Stimulated activated effector memory CD8-positive, alpha-beta T cell treated with anti-CD3 and anti-CD28 coated beads, Interleukin-12 subunit alpha, Interleukin-12 subunit beta, amount 100 ng/mL, for 72 hours (primary cell): ENCODE data around the gene JCAD.
"Not testable (repeated sequence)": the region's sequence is repeated elsewhere in the genome, so short reads cannot be mapped to it uniquely, and the experiment has no call there.

Experiments
- ATAC-seq: fragments of 150-1000 bp; cut with Tn5 transposase; 2 replicates; pipeline ENCODE4 v1.10.0; 2021
- DNase-seq, 2 donors: peaks; one replicate each; pipeline ENCODE4 v3.0.0; 2021 to 2022; ENCODE audit warnings: low spot score in 2 of 2
- H3K27ac Mint-ChIP-seq: one replicate; pipeline ENCODE4 v1.8.0; 2022; ENCODE audit warnings: mild to moderate bottlenecking, mixed read lengths
- H3K36me3 Mint-ChIP-seq: one replicate; pipeline ENCODE4 v1.8.0; 2022; ENCODE audit warnings: mild to moderate bottlenecking, mixed read lengths
- H3K4me1 Mint-ChIP-seq: one replicate; pipeline ENCODE4 v1.8.0; 2022; ENCODE audit warnings: mixed read lengths
- H3K4me3 Mint-ChIP-seq: one replicate; pipeline ENCODE4 v1.8.0; 2022; ENCODE audit warnings: mild to moderate bottlenecking, mixed read lengths
- H3K9me3 Mint-ChIP-seq: one replicate; pipeline ENCODE4 v1.8.0; 2022; ENCODE audit warnings: mixed read lengths

Gene JCAD

DNA sequence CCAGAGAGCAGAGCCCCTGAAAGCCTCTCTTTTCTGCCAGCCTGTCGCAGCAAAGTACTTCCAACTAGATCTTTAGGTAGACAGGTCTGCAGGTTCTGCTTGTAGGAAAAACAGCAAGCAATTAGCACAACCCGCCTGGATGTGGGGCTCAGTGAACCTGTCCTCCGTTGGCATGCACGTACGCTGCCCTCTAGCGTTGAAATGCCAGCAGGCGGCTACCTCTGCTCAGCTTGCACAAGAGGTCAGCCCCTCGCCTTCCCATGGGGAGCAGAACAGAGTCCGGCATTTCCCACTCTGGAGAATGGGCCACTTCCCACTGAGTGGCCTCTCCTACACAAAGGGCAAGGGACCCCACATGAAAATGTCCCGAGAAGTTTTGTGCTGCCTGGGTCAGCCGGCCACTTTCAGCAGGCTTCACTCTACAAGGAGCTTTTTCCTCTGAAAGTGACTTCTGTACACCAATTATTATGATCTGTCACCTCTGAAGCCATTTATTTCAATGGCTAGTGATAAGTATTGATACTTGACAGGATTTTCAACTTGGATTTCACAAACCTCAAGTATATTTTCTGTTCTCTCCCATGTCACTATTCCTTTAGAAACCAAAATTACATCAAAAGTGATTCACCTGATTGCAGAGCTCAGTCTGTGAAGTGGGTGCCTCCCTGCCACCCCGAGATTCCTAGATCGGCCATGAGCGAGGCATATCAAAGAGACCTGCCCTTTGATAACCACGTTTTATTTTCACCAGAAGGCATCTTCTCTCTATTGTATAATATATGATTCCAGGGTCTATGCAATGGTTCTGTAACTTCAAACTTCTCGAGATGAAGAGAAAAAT, 56.7 kb downstream of the JCAD start:
- no peak overlapping the region for H3K27ac Mint-ChIP-seq
- ATAC-seq = peak; percentile 80
- H3K4me3 Mint-ChIP-seq = no peak overlapping the region
- DNase-seq = peak; percentile 37 to 75
- H3K9me3 Mint-ChIP-seq = no peaks in the 10 kb centered on the region
- H3K36me3 Mint-ChIP-seq = no peaks in the 10 kb centered on the region
- peaks cover 24% of the 10 kb centered on the region for H3K4me1 Mint-ChIP-seq

GRCh38 chr10:30000802-30001571, 58.4 kb downstream of the JCAD start:
- no peaks in the 10 kb centered on the region for H3K36me3 Mint-ChIP-seq
- DNase-seq = no peak
- H3K27ac Mint-ChIP-seq = no peak overlapping the region
- no peaks in the 10 kb centered on the region for H3K9me3 Mint-ChIP-seq
- ATAC-seq = no peak
- H3K4me1 Mint-ChIP-seq = peaks cover 20% of the 10 kb centered on the region
- no peak overlapping the region for H3K4me3 Mint-ChIP-seq

- H3K9me3 Mint-ChIP-seq = no peaks in the 10 kb centered on the region
- H3K36me3 Mint-ChIP-seq = no peaks in the 10 kb centered on the region
- H3K4me3 Mint-ChIP-seq = no peak overlapping the region
- H3K4me1 Mint-ChIP-seq = peaks cover 20% of the 10 kb centered on the region
- H3K27ac Mint-ChIP-seq = no peak overlapping the region
- peak; percentile 67 to 83 for DNase-seq
- ATAC-seq = peak; percentile 77
These were observed 61.1 kb downstream of the JCAD start for GRCh38 chr10:29998142-29998808.

DNA sequence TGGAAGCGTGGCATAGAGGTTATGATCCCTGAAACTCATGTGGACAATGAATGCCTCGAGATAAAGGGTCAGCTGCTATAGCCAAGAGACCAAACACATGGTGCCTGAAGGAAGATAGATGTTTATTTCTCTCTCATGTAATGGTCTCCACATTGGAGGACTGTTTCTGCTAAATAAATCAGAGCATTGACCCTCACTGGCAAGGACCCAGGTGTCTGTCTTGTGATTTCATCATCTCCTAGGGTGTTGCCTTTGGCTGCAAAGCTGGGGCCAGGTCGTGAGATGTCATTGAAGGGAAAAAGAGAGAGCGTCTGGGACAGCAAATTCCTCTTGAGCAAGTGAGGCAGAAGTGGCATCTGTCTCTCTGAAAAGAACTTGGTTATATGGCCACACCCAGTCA, 64.6 kb downstream of the JCAD start:
- no peak overlapping the region for H3K4me3 Mint-ChIP-seq
- no peak overlapping the region for H3K27ac Mint-ChIP-seq
- no peaks in the 10 kb centered on the region for H3K9me3 Mint-ChIP-seq
- H3K4me1 Mint-ChIP-seq = peaks cover 9% of the 10 kb centered on the region
- no peaks in the 10 kb centered on the region for H3K36me3 Mint-ChIP-seq
- no peak for ATAC-seq
- no peak for DNase-seq

DNA sequence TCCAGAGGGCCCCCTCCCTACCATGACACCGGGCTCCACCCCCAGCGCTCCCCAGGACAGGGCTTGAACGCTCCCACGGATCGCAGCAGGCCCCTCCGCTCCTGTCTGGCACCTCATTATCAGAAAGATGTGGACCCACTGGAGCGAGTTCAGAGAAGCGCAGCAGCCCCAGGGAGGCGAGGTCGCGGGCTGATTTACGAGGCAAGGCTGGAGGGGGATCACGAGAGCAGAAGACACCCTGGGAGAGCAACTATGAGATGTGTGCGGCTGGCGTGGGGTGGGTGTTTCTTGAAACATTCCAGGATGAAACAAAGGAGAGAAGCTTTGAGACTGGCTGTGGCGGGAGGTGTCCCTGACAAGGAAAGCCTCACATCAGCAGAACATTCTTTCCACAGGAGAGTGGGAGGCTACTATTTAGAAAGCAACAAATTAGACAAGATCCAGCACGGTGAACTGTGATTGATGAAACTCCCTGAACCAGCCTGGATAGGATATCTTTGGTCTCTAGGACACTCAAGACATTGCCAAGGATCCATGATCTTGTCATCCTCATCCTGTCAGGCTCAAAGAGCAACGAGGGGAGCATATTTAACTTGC, 66.0 kb downstream of the JCAD start:
- Mint-ChIP-seq H3K4me3 (no peak overlapping the region), H3K9me3 (no peaks in the 10 kb centered on the region), H3K36me3 (no peaks in the 10 kb centered on the region), H3K27ac (no peak overlapping the region), H3K4me1 (peaks cover 6% of the 10 kb centered on the region)
- DNase-seq = no peak
- no peak for ATAC-seq

- Mint-ChIP-seq H3K27ac (no peak overlapping the region), H3K4me1 (peaks cover under 1% of the 10 kb centered on the region), H3K9me3 (no peaks in the 10 kb centered on the region), H3K4me3 (no peak overlapping the region), H3K36me3 (no peaks in the 10 kb centered on the region)
- ATAC-seq (no peak), DNase-seq (no peak)
These were observed 66.5 kb downstream of the JCAD start for GRCh38 chr10:29992914-29993313.

DNA sequence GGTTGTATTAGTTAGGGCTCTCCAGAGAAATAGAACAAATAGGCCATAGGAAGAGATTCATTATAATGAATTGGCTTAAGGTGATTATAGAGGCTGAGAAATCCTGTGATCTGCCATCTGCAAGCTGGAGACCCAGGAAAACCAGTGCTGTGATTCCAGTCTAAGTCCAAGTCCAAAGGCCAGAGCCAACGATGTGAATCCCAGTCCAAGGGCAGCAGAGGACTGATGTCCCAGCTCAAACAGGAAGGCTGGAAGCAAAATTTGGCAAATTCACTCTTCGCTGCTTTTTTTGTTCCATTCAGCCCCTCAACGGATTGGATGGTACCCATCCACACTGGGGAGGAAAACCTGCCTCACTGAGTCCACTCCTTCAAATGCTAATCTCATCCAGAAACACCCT, 68.0 kb downstream of the JCAD start:
- Mint-ChIP-seq H3K4me1 (no peaks in the 10 kb centered on the region), H3K27ac (no peak overlapping the region), H3K36me3 (no peaks in the 10 kb centered on the region), H3K9me3 (no peaks in the 10 kb centered on the region), H3K4me3 (no peak overlapping the region)
- ATAC-seq = no peak
- no peak for DNase-seq

DNA sequence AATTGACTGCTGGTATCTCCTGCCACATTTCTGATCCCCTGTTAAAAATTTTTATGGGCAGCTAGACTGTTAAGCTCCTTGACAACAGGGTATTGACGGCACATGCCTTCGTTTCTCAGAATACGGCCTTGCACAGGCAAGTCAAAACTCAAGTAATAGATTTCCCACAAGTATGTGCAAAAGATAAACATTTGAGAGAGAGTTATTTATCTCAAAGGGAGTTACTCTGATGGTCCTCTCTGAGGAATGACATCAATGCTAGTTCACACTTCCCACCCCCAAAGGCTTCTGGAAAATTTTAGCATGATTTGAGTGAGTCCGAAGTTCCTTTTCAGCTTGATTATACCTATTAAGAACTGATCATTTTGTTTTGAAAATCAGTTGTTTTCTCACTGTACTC, 71.9 kb downstream of the JCAD start:
- H3K9me3 Mint-ChIP-seq = peaks cover 7% of the 10 kb centered on the region
- no peak overlapping the region for H3K27ac Mint-ChIP-seq
- no peaks in the 10 kb centered on the region for H3K36me3 Mint-ChIP-seq
- no peaks in the 10 kb centered on the region for H3K4me1 Mint-ChIP-seq
- no peak overlapping the region for H3K4me3 Mint-ChIP-seq
- DNase-seq (no peak), ATAC-seq (no peak)

- Mint-ChIP-seq H3K27ac (no peak overlapping the region), H3K4me1 (no peaks in the 10 kb centered on the region), H3K36me3 (no peaks in the 10 kb centered on the region), H3K9me3 (peaks cover 9% of the 10 kb centered on the region), H3K4me3 (no peak overlapping the region)
- DNase-seq (no peak), ATAC-seq (no peak)
These were observed 76.3 kb downstream of the JCAD start for GRCh38 chr10:29982997-29983648.

DNA sequence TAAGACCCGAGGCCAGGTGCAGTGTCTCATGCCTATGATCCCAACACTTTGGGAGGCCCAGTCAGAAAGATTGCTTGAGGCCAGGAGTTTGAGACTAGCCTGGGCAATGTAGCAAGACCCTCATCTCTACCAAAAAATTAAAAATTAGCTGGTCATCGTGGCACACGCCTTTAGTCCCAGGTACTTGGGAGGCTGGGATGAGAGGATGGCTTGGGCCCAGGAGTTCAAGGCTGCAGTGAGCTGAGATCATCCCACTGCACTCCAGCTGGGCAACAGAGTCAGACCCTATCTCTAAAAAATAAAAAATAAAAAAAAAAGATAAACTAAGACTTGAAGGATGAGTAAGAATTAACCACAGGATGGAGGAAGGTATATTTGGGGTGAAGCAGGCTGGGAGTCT, 77.9 kb downstream of the JCAD start:
- Mint-ChIP-seq H3K9me3 (peaks cover 9% of the 10 kb centered on the region), H3K36me3 (no peaks in the 10 kb centered on the region), H3K27ac (no peak overlapping the region), H3K4me3 (no peak overlapping the region), H3K4me1 (no peaks in the 10 kb centered on the region)
- ATAC-seq (no peak), DNase-seq (no peak)

DNA sequence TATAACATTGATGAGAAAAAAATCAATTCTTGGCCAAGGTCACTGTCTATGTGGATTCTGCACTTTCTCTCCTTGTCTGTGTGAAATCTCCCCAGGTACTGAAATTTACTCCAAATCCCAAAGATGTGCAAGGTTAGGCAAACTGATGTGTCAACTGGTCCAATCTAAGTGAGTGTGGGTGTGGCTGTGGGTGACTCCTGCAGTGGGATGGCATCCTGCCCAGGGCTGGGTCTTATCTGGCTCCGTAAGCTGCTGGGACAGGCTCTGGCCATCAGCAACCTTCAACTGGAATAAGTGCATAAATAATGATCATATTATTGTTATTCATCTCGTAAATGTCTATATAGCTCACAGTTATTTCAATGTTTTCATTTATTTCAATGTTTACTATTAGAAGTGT, 79.3 kb downstream of the JCAD start:
- Mint-ChIP-seq H3K9me3 (peaks cover 9% of the 10 kb centered on the region), H3K4me1 (no peaks in the 10 kb centered on the region), H3K36me3 (no peaks in the 10 kb centered on the region), H3K4me3 (no peak overlapping the region), H3K27ac (no peak overlapping the region)
- DNase-seq (no peak), ATAC-seq (no peak)

DNA sequence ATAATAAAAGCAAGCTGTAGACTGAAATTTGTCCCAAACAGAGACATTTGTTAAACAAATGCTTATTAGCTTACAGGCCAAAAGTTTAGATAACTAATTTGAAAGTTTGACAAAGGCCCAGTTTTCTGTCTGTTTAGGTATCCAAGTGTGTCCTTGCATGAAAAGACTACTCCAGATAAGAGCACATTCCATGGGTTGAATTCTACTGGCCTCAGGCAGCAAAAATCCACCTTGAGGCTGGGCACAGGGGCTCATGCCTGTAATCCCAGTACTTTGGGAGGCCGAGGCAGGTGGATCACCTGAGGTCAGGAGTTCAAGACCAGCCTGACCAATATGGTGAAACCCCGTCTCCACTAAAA, 80.0 kb downstream of the JCAD start:
- H3K4me1 Mint-ChIP-seq, ATAC-seq, H3K4me3 Mint-ChIP-seq, H3K36me3 Mint-ChIP-seq, H3K27ac Mint-ChIP-seq, DNase-seq: not testable (repeated sequence)
- peaks cover 14% of the 10 kb centered on the region for H3K9me3 Mint-ChIP-seq

DNA sequence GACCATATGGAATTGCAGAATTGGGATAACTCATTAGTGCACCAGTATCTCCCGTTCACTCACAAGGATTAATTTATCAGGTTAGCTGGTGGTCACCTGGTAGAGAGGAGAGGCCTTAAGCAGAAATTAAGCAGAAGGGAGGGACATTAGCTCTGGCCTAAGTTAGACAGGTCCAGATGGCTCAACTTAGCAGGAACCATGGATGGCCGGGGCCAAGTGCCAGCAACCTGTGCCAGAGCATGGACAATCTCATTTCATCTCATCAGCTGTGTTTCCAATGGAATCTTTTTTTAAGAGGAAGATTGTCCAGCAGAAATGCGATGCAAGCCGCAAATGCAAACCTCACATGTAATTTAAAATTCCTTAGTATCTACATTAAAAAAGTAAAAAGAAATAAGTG, 82.2 kb downstream of the JCAD start:
- no peak for DNase-seq
- ATAC-seq = no peak

DNA sequence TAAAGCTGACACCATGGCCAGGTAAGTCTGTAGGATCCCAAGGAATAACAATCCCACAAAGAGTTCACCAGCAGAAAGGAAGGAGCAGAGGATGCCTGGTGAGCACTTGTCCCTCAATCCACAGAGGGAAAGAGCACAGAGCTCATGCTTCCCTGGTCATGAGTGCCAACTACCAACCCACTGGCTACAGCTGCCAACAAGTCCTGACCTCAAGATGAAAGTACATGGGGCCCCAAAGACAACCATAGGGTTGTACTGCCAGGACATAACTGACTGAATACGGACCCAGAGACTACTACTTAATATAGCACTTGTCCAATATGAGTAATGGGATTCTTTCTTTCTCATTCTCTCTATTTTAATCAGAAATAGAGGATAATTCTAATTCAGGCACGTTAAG, 83.3 kb downstream of the JCAD start:
- peak; percentile 60 for ATAC-seq

More for the DNA sequence above, 82.2 kb downstream of the JCAD start:
- Mint-ChIP-seq H3K27ac (no peak overlapping the region), H3K4me1 (no peaks in the 10 kb centered on the region), H3K9me3 (peaks cover 5% of the 10 kb centered on the region), H3K4me3 (no peak overlapping the region), H3K36me3 (no peaks in the 10 kb centered on the region)

GRCh38 chr10:29974773-29975172, 84.6 kb downstream of the JCAD start:
- H3K27ac Mint-ChIP-seq = no peak overlapping the region
- ATAC-seq = no peak

More for the DNA sequence above, 83.3 kb downstream of the JCAD start:
- Mint-ChIP-seq H3K4me3 (no peak overlapping the region), H3K36me3 (no peaks in the 10 kb centered on the region), H3K27ac (no peak overlapping the region), H3K9me3 (peaks cover 5% of the 10 kb centered on the region), H3K4me1 (no peaks in the 10 kb centered on the region)
- DNase-seq = no peak

More at GRCh38 chr10:29974773-29975172, 84.6 kb downstream of the JCAD start:
- Mint-ChIP-seq H3K4me3 (no peak overlapping the region), H3K36me3 (no peaks in the 10 kb centered on the region), H3K9me3 (peaks cover 5% of the 10 kb centered on the region), H3K4me1 (no peaks in the 10 kb centered on the region)
- DNase-seq = no peak
